GF-D8 (cell line): ENCODE measurements around the gene CUBN.

ENCODE experiments used
- DNase-seq: peaks from one replicate; lab custom pipeline; 2025; lab: John Stamatoyannopoulos, UW

Gene CUBN

DNA sequence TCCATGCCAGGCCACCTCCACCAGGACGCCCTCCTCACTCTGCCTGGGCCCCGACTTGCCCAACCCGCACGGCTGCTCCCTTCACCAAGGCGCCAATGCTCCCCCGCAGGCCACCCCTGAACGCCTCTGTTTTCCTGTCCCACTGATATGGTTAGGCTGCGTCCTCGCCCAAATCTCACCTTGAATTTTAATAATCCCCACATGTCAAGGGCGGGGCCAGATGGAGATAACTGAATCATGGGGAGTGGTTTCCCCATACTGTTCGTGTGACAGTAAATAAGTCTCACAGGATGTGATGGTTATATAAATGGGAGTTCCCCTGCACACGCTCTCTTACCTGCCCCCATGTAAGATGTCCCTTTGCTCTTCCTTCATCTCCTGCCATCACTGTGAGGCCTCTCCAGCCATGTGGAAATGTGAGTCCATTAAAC, 342.2 kb downstream of the CUBN start:
- DNase-seq = no peak

DNA sequence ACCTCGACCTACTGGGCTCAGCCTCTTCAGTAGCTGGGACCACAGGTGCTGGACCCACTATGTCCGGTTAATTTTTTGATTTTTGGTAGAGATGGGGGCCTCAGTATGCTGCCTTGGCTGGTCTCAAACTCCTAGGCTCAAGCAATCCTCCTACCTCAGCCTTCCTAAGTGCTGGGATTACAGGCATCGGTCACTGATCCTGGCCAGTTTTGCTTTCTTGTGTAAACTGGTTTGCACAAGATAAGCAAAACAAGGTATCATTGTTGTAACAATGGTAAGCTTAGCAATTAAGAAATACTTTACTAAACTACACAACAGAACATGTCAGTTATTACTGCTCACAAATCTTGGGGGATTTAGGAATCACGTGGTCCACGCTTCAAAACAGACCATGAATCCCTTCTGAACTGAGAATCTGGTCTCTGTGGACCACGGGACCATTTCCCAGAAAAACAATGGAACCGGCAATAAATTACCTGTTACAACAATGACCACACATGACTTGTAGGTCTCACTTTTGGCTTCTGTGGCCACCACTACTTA, 349.2 kb downstream of the CUBN start:
- no peak for DNase-seq

DNA sequence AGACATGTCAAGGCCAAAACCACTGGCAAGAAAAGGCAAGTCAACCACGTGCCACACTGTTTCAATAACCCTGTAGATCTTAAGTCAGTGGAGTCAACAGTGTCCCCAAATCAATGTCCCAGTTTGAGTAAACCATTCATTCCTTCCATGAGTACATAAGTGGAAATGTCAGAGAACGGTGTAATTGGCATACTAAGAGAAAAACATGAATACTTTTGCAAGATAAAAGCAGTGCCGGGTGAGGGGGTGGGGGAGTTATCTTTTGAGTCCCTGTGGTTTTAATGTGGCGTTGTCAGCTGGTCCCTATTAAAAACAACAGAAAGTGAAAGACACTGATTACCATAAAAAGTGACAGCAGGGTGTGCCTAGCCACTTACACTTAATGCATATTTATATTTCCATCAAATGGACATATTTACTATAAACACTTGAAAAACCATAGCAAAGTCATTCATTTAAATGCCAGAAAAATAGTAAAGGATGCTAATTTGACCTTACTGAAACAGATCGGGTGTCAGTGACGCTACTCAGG, 350.2 kb downstream of the CUBN start:
- DNase-seq = no peak

DNA sequence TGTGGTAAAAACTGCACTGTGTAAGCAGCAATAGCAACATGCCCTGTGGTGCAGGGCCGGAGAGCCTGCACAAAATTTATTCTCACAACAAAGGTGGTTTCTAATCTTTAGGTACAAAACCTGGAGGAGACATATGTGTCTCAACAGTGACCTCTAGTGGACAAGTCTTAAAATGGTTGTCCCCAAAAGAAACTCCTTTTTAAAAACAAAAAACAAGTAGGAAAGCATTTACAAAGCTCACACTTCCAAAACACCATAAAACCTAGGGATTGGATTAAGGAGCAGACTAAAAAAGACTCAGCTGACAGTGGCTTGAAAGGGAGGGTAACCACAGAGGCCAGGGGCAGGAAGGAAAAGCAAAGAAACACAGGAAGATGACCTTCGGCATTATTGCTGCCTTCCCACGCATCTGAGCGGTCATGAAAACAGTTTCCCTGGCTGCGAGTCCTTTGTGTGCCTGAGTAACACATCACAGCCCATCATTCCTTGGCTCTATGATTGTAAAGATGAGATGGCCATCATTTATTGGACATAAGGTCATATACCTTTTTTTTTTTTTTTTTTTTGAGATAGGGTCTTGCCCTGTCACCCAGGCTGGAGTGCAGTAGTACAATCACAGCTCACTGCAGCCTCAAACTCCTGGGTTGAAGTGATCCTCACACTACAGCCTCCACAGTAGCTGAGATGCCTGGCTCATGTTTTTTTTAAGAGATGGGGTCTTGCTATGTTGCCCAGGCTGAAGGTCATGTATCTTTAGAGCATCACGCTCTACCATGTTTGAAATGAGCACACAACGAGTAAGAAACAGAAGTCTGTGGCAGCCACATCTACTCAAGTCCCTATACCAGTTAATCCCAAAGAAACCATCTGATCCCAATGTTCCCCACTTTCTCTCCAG, 351.9 kb downstream of the CUBN start:
- no peak for DNase-seq

DNA sequence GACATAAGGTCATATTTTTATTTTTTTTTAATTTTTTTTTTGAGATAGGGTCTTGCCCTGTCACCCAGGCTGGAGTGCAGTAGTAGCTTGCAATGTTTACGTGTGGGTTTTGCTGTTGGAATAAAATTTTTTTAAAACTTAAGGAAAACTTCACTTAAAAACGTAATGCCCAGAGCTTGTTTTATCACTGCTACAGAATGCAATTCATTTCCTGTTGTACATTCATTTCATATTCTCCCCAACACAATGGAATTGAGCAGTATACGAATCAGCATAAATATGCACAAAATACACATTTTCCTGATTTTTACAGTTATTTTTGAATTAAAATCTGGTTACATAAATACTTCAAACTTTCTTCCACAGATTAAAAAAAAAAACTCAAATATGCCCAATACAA, 352.7 kb downstream of the CUBN start:
- DNase-seq = no peak
